ENCODE data around the gene PAIP2. TPM values are rescaled to one million over a fixed set of nuclear protein-coding genes. Genes with fewer than 3 reads are reported as not detected.
"Not testable (repeated sequence)": the region's sequence is repeated elsewhere in the genome, so short reads cannot be mapped to it uniquely, and the experiment has no call there.

The PAIP2 gene
- total and polyA plus RNA-seq, 5 experiments from 2014 or later: 129 to 455 (median 359) TPM

DNA sequence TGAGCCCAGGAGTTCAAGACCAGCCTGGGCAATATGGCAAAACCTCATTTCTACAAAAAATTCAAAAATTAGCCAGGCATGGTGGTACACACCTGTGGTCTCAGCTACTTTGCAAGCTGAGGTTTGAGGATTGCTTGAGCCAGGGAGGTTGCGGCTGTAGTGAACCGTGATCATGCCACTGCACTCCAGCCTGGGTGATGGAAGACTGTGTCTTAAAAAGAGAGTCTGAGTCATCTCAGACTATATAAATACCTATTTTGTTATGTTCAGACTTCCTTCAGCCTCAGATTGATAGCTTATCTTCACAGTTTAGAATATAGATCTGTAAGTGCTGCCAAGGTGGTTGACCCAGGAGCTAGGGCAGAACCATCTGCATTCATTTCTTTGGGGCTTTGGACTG is 1.6 kb upstream of the PAIP2 start:
- peak overlapping the region in 3 of 10 donors; percentile 13 to 97 (median 69) for H3K4me3 Mint-ChIP-seq
- ATAC-seq (no peak), DNase-seq (no peak)
- H3K27me3 Mint-ChIP-seq: no peaks in the 10 kb centered on the region
- peak overlapping the region in 2 of 10 donors; percentile 11 to 52 for H3K27ac Mint-ChIP-seq
- H3K36me3 Mint-ChIP-seq: peaks cover 0 to 11% (median 0%) of the 10 kb centered on the region in 3 donors
- no peaks in the 10 kb centered on the region for H3K9me3 Mint-ChIP-seq
- POLR2A ChIA-PET: interaction anchor here (3.5 to 3.6 kb wide), 2 partner anchors 8 to 46 kb away, joined by 20 to 126 read pairs; partner anchors contain the start of gene MATR3
- H3K4me1 Mint-ChIP-seq: peaks cover 25 to 54% (median 53%) of the 10 kb centered on the region in 4 donors

DNA sequence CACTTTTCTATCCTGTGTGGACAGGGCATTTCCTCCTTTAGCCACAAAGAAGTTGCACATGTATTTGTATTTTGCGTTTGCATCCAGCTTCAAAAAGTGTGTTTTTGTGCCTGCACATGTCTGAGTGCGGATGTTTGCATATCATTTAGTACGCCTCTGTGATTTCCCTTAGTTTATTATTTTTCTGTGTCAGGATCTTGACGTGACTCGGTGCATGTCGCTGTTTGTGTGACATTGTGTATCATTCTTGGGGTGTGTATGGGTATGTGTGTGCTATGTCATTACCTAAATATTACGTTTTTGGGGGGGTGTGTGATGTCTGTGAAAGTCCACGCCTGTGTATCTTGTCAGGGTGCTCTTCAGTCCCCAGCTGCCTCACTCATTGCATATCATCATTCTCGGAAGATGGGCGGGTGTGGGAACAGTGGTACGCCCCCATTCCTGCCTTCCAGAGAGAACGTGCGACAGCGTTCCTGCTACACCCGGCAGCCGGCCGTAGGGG is 416 bp upstream of the PAIP2 start:
- Mint-ChIP-seq H3K4me1 (peaks cover 28 to 58% (median 54%) of the 10 kb centered on the region in 4 donors), H3K27me3 (no peaks in the 10 kb centered on the region), H3K27ac (peak overlapping the region; percentile 97 to 100 (median 98)), H3K4me3 (peak overlapping the region; percentile 89 to 100 (median 97)), H3K36me3 (peaks cover 0 to 20% (median 6%) of the 10 kb centered on the region in 3 donors), H3K9me3 (no peaks in the 10 kb centered on the region)
- POLR2A ChIA-PET: interaction anchor here (0.7 to 3.6 kb wide), 27 partner anchors 9 to 1009 kb away, joined by 3 to 126 read pairs (median 4); partner anchors contain the start of genes MATR3, PROB1, SIL1 and SMIM33
- DNase-seq (peak in 1 of 10 donors; percentile 8), ATAC-seq (peak in 1 of 2 donors; percentile 29)

DNA sequence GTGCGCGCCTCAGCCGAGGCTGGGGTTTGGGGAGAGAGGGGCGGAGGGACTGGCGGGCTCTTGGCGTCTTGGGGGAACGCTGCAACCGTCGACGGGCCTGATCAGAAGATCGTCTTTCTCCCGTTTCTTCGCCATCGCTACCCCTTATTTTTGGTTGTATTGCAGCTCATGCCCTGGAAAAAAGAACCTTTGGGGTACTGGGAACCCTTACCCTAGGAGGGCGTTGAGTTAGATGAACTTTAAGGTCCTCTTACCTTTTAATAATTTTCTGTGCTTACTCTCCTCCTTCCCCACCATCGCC is 719 bp downstream of the PAIP2 start:
- POLR2A ChIA-PET: interaction anchor here (0.6 to 3.6 kb wide), 30 partner anchors 10 to 1010 kb away, joined by 3 to 126 read pairs (median 4); partner anchors contain the start of genes DNAJC18, HSPA9, MATR3 and PROB1
- peak in 4 of 10 donors; percentile 80 to 92 (median 86) for DNase-seq
- peak overlapping the region; percentile 89 to 100 (median 97) for H3K4me3 Mint-ChIP-seq
- peaks cover 25 to 65% (median 58%) of the 10 kb centered on the region in 4 donors for H3K4me1 Mint-ChIP-seq
- H3K36me3 Mint-ChIP-seq: peaks cover 0 to 27% (median 12%) of the 10 kb centered on the region in 3 donors
- H3K27ac Mint-ChIP-seq: peak overlapping the region; percentile 97 to 100 (median 98)
- H3K27me3 Mint-ChIP-seq: no peaks in the 10 kb centered on the region
- no peaks in the 10 kb centered on the region for H3K9me3 Mint-ChIP-seq
- ATAC-seq: peak; percentile 70 to 71

DNA sequence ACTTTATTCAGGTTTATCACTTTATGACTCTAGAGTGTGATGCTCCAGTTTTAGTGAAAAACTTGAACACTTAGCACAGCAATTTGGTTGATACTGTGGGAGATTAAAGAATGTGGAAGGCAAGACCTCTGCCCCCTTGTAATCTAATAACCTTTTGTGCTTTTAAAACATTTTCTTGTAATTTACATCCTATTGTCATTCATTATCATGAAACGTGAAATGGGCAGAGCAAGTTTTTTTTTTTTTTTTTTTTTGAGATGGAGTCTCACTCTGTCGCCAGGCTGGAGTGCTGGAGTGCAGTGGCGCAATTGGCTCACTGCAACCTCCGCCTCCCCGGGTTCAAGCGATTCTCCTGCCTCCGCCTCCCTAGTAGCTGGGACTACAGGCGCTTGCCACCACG is 1.8 kb downstream of the PAIP2 start:
- Mint-ChIP-seq H3K36me3 (peaks cover 0 to 35% (median 13%) of the 10 kb centered on the region in 3 donors), H3K27me3 (no peaks in the 10 kb centered on the region), H3K4me3 (peak overlapping the region; percentile 89 to 100 (median 97)), H3K4me1 (peaks cover 25 to 71% (median 62%) of the 10 kb centered on the region in 4 donors), H3K9me3 (no peaks in the 10 kb centered on the region), H3K27ac (peak overlapping the region in 7 of 10 donors; percentile 97 to 100 (median 98))
- POLR2A ChIA-PET: no interaction called here
- DNase-seq: no peak
- ATAC-seq: no peak

DNA sequence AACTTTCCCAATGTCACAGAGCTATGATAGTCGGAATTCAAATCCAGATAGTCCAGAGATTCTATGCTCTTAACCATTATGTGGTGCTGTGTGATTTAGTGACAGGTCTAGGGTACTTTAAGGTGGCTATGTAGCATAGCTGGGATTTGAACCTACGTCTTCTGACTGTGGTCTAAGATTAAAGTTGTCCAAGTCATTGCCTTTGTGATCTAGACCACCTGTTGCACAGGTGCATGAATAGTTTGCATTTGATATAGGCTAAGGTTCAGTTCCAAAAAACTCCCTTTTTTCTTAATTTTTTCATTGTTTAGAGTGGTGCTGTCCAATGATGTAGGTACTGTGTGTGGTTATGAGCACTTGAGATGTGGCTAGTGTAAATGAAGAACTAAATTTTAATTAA is 2.5 kb downstream of the PAIP2 start:
- Mint-ChIP-seq H3K4me3 (peak overlapping the region; percentile 9 to 97 (median 68)), H3K4me1 (peaks cover 25 to 78% (median 68%) of the 10 kb centered on the region in 4 donors), H3K36me3 (peaks cover 0 to 42% (median 14%) of the 10 kb centered on the region in 3 donors), H3K27ac (peak overlapping the region in 7 of 10 donors; percentile 11 to 76 (median 22)), H3K27me3 (no peaks in the 10 kb centered on the region), H3K9me3 (no peaks in the 10 kb centered on the region)
- no peak for DNase-seq
- POLR2A ChIA-PET: no interaction called here
- no peak for ATAC-seq

DNA sequence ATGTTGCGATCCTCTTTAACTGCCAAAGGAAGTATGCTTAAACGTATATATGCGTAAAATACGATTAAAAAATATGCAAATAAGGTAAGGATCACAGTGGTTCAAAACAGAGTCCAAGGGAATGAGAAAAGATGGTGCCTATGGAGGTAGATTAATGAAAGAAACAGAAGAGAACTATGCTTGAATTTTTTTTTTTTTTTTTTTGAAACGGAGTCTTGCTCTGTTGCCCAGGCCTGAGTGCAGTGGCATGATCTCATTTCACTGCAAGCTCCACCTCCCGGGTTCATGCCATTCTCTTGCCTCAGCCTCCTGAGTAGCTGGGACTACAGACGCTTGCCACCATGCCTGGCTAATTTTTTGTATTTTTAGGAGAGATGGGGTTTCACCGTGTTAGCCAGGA is 3.8 kb downstream of the PAIP2 start:
- H3K36me3 Mint-ChIP-seq: peaks cover 0 to 47% (median 14%) of the 10 kb centered on the region in 3 donors
- POLR2A ChIA-PET: interaction anchor here (0.7 kb wide), 1 partner anchor 896 kb away, joined by 5 read pairs; no protein-coding TSS in a partner anchor

DNA sequence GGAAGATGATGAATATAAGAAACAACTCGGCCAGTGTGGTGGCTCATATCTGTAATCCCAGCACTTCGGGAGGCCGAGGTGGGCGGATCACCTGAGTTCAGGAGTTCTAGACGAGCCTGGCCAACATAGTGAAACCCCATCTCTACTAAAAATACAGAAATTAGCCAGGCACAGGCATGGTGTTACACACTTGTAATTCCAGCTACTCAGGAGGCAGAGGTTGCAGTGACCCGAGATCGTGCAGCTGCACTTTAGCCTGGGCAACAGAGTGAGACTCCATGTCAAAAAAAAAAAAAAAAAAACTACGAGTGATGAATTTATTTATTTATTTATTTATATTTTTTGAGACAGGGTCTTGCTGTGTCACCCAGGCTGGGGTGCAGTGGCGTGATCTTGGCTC is 6.2 kb downstream of the PAIP2 start:
- H3K27ac Mint-ChIP-seq, H3K9me3 Mint-ChIP-seq, DNase-seq, ATAC-seq, H3K27me3 Mint-ChIP-seq: not testable (repeated sequence)
- Mint-ChIP-seq H3K4me1 (peaks cover 14 to 80% (median 69%) of the 10 kb centered on the region in 4 donors), H3K36me3 (peaks cover 0 to 57% (median 18%) of the 10 kb centered on the region in 3 donors), H3K4me3 (peak overlapping the region in 1 of 10 donors; percentile 22)
- POLR2A ChIA-PET: interaction anchor here (0.7 to 1.0 kb wide), 3 partner anchors 16 to 55 kb away, joined by 3 to 4 read pairs (median 3); no protein-coding TSS in a partner anchor

More for the DNA sequence above, 3.8 kb downstream of the PAIP2 start:
- ATAC-seq, H3K27me3 Mint-ChIP-seq, DNase-seq, H3K9me3 Mint-ChIP-seq: not testable (repeated sequence)
- peak overlapping the region in 3 of 10 donors; percentile 8 to 76 (median 29) for H3K27ac Mint-ChIP-seq
- peak overlapping the region in 7 of 10 donors; percentile 18 to 73 (median 40) for H3K4me3 Mint-ChIP-seq
- peaks cover 25 to 82% (median 72%) of the 10 kb centered on the region in 4 donors for H3K4me1 Mint-ChIP-seq

DNA sequence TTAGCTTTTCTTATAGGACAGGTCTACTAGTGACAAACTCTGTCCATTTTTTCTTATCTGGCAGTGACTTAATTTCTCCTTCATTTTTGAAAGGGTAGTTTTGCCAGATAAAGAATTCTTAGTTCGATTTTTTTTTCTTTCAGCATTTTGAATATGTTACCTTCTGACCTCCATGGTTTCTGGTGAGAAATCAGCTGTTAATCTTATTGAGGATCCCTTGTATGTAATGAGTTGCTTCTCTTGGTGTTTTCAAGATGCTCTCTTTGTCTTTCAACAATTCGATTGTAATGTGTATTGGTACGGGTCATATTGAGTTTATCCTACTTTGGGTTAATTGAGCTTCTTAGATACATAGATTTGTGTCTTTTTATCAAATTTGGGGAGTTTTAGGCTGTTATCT is 12.5 kb downstream of the PAIP2 start:
- peaks cover 16 to 71% (median 49%) of the 10 kb centered on the region in 4 donors for H3K4me1 Mint-ChIP-seq
- peaks cover 6 to 63% (median 20%) of the 10 kb centered on the region in 3 donors for H3K36me3 Mint-ChIP-seq
- POLR2A ChIA-PET: interaction anchor here (1.7 kb wide), 1 partner anchor 12 kb away, joined by 8 read pairs; the partner anchor contains the start of gene PAIP2
- H3K27me3 Mint-ChIP-seq: no peaks in the 10 kb centered on the region
- no peak for DNase-seq
- ATAC-seq: no peak
- H3K4me3 Mint-ChIP-seq: peak overlapping the region in 1 of 10 donors; percentile 36
- peaks cover 0 to 6% (median 0%) of the 10 kb centered on the region in 9 donors for H3K9me3 Mint-ChIP-seq
- H3K27ac Mint-ChIP-seq: peak overlapping the region in 2 of 10 donors; percentile 3 to 35

DNA sequence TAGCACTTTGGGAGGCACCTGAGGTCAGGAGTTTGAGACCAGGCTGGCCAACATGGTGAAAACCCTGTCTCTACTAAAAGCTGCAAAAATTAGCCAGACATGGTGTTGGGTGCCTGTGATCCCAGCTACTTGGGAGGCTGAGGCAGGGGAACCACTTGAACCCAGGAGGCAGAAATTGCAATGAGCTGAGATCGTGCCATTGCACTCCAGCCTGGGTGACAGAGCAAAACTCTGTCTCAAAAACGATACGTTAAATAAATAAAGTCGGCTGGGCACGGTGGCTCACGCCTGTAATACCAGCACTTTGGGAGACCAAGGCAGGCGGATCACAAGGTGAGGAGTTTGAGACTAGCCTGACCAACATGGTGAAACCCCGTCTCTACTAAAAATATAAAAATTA is 14.2 kb downstream of the PAIP2 start:
- POLR2A ChIA-PET, H3K27me3 Mint-ChIP-seq, ATAC-seq, DNase-seq, H3K9me3 Mint-ChIP-seq, H3K4me3 Mint-ChIP-seq: not testable (repeated sequence)
- Mint-ChIP-seq H3K4me1 (peaks cover 22 to 72% (median 50%) of the 10 kb centered on the region in 4 donors), H3K27ac (peak overlapping the region in 1 of 10 donors; percentile 21), H3K36me3 (peaks cover 6 to 66% (median 20%) of the 10 kb centered on the region in 3 donors)

DNA sequence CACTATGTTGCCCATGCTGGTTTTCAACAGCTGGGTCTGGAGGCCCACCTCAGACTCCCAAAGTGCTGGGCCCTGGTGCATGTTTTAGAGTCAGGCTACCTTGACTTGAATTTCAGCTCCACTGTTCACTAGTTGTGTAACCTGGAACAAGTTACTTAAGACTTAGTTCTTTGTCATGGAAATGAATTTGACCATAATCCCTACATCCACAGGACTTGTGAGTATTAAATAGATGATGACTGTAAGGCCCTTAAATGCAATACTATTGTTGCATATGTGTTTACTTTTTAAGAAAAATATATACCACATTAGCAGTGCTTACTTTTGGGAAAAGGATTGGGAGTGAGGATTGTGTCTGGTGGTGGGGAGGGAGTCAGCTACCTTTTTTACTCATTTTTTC is 16.4 kb downstream of the PAIP2 start:
- peak overlapping the region in 2 of 10 donors; percentile 8 to 58 for H3K27ac Mint-ChIP-seq
- H3K36me3 Mint-ChIP-seq: peaks cover 6 to 58% (median 16%) of the 10 kb centered on the region in 3 donors
- H3K4me3 Mint-ChIP-seq: no peak overlapping the region
- peaks cover 19 to 64% (median 40%) of the 10 kb centered on the region in 4 donors for H3K4me1 Mint-ChIP-seq
- POLR2A ChIA-PET: no interaction called here
- DNase-seq: no peak
- no peak for ATAC-seq
- H3K9me3 Mint-ChIP-seq: peaks cover 0 to 6% (median 0%) of the 10 kb centered on the region in 9 donors
- no peaks in the 10 kb centered on the region for H3K27me3 Mint-ChIP-seq

DNA sequence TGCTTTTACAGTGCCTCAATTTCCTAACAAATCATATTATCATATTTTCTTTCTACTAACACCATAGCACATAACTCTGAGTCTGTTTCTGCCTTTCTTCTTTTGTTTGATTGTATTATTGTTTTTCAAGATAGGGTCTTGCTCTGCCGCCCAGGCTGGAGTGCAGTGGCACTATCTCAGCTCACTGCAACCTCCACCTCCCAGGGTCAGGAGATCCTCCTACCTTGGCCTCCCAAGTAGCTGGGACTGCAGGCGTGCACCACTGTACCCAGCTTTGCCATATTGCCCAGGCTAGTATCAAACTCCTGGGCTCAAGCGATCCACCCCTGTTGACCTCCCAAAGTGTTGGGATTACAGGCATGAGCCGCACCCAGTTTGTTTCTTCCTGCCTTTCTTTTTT is 18.7 kb downstream of the PAIP2 start:
- H3K9me3 Mint-ChIP-seq: no peaks in the 10 kb centered on the region
- peaks cover 12 to 51% (median 30%) of the 10 kb centered on the region in 4 donors for H3K4me1 Mint-ChIP-seq
- H3K27ac Mint-ChIP-seq: peak overlapping the region in 3 of 10 donors; percentile 13 to 61 (median 60)
- H3K36me3 Mint-ChIP-seq: peaks cover 7 to 59% (median 12%) of the 10 kb centered on the region in 3 donors
- ATAC-seq (no peak), DNase-seq (no peak)
- POLR2A ChIA-PET: interaction anchor here (0.7 kb wide), 2 partner anchors 157 to 766 kb away, joined by 3 to 5 read pairs; no protein-coding TSS in a partner anchor
- H3K4me3 Mint-ChIP-seq: peak overlapping the region in 1 of 10 donors; percentile 20
- no peaks in the 10 kb centered on the region for H3K27me3 Mint-ChIP-seq

DNA sequence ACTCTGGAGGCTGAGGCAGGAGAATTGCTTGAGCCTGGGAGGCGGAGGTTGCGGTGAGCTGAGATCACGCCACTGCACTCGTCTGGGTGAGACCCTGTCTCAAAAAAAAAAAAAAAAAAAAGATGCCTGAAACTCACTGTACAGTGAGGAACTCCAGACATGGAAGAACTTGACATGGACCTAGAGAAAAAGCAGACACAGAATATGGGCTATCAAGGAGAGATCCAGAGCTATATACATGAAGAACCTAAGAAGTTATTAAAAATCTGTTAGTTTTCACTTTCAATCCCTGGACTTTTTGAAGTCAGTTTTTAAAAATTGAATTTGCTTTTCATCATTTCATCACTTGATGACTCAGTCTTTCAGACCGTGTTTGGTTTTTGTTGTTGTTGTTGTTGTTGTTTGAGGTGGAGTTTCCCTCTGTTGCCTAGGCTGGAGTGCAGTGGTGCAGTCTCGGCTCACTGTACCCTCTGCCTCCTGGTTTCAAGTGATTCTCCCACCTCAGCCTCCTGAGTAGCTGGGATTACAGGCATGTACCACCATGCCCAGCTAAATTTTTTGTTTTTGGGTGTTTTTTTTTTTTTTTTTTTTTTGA is 20.3 kb downstream of the PAIP2 start:
- DNase-seq (no peak), ATAC-seq (no peak)
- peaks cover 7 to 71% (median 16%) of the 10 kb centered on the region in 3 donors for H3K36me3 Mint-ChIP-seq
- peaks cover 11 to 42% (median 26%) of the 10 kb centered on the region in 4 donors for H3K4me1 Mint-ChIP-seq
- no peaks in the 10 kb centered on the region for H3K9me3 Mint-ChIP-seq
- H3K27me3 Mint-ChIP-seq: no peaks in the 10 kb centered on the region
- H3K27ac Mint-ChIP-seq: no peak overlapping the region
- POLR2A ChIA-PET: interaction anchor here (0.6 to 0.7 kb wide), 2 partner anchors 149 to 1257 kb away, joined by 3 read pairs; no protein-coding TSS in a partner anchor
- H3K4me3 Mint-ChIP-seq: no peak overlapping the region
